Measurements from ENCODE around the gene NDUFB2.
"Not testable (repeated sequence)": the region's sequence is repeated elsewhere in the genome, so short reads cannot be mapped to it uniquely, and the experiment has no call there.

The NDUFB2 gene

DNA sequence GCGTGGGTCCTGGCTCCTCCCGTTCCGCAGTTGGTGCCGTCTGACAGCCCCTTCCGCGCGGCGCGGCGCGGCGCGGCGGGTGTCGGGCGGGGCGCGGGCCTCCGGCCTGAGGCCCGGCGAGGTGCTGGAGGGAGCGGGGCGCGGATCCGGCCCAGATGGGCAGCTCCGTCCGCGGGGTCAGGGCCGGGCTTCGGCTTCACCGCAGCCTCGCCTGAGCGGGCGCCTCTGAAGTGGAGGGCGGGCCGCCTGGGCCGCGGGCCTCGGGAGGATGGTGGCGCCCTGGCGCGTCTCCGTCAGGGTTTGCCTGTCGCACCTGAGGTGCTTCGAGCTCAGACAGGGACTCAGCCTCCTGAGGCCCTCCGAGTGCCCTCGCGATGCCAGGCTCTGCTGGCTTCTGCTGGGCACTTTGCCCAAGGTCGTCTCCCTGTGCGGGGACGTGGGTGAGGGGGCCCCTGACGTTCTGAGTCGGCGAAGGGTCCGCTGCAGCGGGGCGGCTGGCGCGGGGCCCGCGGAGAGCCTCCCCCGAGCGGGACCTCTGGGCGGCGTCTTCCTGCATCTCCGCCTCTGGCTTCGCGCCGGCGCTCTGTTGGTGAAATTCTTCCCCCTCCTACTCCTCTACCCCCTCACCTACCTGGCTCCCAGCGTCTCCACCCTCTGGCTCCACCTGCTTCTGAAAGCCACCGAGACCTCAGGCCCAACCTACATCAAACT is 23.3 kb upstream of the NDUFB2 start:
- DNase-seq = no peak

DNA sequence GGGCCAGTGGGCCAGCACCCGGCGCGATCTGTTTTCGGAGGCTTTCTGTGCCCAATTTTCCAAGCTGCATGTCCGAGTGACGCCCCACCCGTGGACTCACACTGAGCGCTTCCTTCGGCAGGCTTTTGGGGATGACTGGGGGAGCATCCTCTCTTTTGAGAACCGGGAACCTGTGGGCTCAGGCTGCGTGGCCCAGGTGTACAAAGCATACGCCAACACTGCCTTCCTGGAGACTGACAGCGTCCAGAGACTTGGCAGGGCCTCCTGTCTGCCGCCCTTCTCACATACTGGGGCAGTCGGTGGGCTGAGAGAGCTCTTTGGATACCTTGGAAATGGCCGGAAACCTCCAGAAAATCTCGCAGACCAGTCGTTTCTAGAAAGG is 22.7 kb upstream of the NDUFB2 start:
- no peak for DNase-seq

- no peak for DNase-seq
Measured at GRCh38 chr7:140674356-140674800, 22.1 kb upstream of the NDUFB2 start.

DNA sequence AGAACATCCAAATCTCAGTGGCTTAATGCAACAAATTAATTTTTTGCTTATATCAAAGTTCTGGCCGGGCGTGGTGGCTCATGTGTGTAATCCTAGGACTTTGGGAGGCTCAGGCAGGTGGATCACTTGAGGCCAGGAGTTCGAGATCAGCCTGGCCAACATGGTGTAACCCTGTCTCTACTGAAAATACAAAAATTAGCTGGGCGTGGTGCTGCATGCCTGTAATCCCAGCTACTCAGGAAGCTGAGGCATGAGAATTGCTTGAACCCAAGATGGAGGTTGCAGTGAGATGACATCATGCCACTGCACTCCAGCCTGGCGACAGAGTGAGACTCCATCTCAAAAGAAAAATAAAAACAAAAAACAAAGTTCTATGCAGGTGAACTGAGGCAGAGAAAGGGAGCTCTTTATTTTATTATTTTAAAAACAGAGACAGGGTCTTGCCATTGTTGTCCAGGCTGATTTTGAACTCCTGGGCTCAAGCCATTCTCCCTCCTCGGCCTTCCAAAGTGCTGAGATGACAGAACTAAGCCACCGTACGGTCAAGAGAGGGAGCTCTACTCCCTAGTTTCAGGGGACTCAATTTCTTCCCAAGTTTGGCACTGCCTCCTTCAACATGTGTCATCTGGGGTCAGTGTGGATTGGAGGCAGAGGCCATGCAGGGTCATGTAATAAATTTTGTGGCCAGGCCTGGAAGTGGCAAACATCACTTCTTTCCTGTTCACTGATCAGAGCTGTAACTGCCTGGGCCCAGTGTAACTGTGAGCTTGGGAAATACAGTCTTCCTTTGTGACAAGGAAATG is 21.4 kb upstream of the NDUFB2 start:
- no peak for DNase-seq

DNA sequence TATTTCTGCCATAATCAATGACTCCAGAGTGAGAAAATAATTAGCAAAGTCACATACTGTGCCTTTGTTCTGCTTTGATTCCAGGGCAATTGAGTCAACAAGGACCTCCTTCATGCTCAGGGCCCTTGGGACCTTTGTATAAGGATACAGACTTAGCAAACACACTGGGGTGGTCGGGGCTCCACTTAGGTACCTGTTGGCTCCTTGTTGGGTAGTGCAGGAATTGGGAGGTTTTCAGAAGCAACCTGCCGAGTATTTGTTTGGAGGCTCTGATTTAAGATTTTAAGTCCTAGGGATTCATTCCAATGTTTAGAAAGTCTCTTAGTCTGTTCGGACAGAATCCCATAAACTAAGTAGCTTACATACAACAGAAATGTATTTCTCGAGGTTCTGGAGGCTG is 20.8 kb upstream of the NDUFB2 start:
- DNase-seq = no peak

- no peak for DNase-seq
Measured at GRCh38 chr7:140676306-140676705, 20.2 kb upstream of the NDUFB2 start.

DNA sequence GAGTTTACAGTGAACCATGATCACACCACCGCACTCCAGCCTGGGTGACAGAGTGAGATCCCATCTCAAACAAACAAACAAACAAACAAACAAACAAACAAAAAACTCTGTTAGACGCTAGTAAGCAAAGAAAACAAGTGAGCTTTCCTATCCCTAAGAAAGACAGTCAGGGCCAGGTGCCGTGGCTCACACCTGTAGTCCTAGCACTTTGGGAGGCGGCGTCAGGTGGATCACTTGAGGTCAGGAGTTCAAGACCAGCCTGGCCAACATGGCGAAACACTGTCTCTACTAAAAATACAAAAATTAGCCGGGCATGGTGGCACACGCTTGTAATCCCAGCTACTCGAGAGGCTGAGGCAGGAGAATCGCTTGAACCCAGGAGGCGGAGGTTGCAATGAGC is 19.6 kb upstream of the NDUFB2 start:
- DNase-seq = not testable (repeated sequence)

GRCh38 chr7:140677496-140677895 is 19.0 kb upstream of the NDUFB2 start:
- DNase-seq = no peak

DNA sequence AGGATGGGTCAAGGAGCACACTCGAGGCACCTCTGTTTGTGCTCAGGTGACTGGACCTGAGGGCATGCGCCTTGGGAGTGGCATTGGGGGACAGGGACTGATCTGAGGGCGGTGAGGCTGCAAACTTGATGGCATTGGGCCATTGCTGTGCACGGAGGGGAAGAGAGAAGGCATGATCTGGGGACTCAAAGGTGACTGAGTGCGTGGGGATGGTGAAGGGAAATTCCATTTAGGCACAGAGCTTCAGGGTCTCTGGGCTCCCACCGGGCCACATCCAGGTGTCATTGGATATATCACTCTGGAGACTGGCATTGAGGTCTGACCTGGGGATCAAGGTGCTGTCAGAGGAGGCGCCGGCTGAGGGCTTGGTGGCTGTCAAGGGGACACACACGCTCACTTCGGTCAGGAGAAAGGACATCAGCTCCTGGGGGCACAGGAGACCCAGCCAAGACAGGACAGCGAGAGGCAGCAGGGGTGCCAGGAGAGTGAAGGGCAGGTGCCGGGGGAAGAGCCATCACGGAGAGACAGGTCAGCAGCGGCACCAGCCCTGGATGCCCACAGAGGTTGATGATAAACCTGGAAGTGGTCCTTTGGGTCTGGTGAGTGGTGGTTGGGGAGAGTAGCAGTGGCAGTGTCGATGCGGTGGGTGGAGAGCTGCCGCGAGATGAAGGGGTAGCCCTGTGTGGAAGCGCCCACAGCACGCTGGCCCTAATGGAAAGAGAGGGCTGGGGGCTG is 18.3 kb upstream of the NDUFB2 start:
- no peak for DNase-seq

- no peak for DNase-seq
Measured at GRCh38 chr7:140678816-140679130, 17.7 kb upstream of the NDUFB2 start.

- DNase-seq = no peak
Measured at GRCh38 chr7:140679186-140679585, 17.3 kb upstream of the NDUFB2 start.

GRCh38 chr7:140680886-140681285 is 15.6 kb upstream of the NDUFB2 start:
- DNase-seq = no peak

DNA sequence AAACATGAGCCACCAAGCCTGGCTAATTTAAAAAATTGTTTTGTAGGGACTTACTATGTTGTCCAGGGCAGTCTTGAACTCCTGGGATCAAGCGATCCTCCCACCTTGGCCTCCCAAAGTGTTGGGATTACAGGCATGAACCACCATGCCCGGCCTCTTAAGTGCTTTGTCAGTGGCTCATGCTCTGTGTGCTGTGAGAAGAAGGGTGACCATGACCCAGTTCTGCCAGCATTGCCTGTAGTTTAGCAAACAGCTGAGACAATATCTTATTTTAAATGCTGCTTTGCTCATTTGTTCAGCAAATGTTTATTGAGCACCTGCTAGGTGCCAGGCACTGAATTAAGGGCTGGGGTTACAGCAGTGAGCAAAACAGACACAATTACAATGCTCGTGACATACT is 14.7 kb upstream of the NDUFB2 start:
- no peak for DNase-seq

DNA sequence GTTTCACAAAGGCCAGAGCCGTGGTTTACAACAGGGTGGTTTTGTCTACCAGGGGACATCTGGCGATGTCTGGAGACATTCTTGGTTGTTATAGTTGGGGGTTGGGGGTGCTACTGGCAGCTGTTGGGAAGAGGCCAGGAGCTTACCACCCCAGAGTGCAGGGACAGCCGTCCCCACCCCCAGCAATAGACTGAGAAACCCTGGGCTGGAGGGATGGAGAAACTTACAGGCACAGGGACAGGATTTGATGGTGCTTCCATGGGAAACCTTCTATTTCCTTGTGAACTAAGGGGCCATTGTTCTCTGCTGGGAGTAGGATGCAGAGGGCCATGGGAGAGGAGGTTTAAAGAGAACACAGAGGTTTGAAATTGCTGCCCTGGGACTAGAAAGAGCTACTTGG is 12.9 kb upstream of the NDUFB2 start:
- no peak for DNase-seq

- DNase-seq = no peak
Measured at GRCh38 chr7:140684066-140684950, 12.2 kb upstream of the NDUFB2 start.

DNA sequence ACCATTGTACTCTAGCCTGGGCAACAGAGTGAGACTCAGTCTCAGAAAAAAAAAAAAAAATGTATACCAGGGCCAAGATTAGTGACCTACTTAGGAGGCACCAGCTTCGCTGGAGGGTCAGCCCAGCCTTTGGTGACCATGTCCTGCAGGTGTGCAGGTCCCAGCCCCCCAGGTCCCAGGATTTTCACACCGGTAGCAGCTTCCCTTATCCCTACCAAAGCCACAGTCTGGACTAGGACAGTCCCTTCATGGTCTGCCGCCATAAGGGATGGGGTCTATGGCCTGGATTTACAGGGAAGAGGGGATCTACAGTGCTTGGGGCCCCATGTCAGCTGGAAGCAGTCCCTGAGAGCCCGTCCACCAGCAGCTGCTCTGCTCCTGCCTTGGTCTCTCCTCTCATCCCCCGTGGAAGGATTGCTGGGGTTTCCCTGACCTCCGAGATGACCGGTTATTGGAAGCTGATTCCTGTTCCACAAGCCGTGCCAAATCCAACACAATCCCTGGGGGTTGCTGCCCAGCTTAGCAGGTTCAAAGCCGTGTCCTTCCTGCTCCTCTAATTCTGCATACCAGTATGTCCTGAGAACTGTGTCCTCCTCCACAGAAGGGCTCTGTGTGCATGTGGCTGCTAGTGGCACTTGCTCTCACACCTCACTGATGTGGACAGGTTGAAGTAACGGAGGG is 11.0 kb upstream of the NDUFB2 start:
- DNase-seq = no peak

DNA sequence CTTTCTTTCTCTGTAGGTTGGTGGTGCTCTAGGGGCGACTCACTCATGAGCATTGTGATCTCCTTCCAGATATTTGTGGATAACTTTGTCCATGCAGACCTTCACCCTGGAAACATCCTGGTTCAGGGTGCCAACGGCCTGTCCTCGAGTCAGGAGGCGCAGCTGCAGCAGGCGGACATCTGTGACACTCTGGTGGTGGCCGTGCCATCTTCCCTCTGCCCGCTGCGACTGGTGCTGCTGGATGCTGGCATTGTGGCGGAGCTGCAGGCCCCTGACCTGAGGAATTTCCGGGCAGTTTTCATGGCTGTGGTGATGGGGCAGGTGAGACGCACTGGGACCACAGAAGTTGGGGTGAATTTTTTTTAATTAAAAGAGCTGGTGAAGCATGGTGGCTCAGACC is 9.6 kb upstream of the NDUFB2 start:
- no peak for DNase-seq

DNA sequence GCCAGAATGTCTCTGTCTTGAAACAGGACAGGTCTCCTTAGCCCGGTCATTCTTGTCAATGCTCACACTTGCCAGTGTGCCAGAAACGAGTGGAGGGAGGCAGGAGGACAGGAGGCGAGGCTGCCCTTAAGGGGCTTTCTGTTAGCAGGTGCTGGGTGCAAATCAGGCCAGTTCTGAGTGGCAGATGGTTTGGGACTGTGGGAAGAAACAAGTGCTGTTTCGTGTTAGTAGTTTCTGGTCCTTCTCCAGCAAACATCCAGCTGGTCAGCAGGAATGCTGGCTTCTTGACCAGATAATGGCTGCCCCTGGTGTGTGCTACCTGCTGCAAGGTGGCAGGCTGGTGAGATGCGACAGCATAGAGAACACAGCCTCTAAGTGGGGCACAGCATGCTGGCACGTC is 8.2 kb upstream of the NDUFB2 start:
- no peak for DNase-seq

DNA sequence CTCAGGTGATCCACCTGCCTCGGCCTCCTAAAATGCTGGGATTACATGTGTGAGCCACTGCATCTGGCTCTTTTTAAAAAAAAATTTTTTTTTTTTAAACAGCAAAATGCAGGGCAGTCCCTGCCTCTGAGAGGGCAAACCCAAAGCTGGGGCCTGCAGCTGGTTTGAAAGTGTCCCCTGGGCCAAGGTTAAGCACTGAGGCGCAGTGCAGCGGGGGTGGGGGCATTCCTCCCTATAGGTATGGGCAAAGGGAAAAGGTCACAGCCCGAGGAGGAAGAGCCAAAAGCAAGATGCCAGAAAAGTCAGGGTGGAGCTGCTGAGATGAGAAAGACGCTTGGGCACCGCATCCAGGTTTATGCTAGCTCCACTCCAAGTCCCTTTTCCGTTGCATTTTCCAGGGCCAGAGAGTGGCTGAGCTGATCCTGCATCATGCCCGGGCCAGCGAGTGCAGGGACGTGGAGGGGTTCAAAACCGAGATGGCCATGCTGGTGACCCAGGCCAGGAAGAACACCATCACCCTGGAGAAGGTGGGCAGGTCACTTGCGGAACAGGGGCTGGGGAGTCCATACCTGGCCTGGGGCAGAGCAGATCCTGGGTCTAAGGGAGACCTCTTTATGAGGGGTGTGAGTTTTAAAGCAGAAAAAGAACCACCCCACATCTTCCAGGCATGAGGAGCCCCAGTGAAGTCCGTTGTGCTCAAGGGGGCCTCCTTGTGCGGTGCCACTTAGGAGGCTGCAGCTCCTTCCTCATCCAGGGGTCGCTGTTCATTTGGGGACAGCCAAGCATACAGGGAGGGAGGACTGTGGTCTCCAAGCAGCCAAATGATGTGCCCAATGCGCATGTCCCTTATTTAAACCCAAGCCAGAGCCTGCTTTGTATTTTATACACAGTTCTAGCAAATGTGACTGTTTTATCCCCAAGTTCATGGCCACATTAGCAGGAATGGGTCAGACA is 7.0 kb upstream of the NDUFB2 start:
- no peak for DNase-seq

- no peak for DNase-seq
Measured at GRCh38 chr7:140691376-140692045, 5.0 kb upstream of the NDUFB2 start.

- not testable (repeated sequence) for DNase-seq
Measured at GRCh38 chr7:140693849-140694248, 2.7 kb upstream of the NDUFB2 start.

All from NCI-H2227 treated with DMSO at 0.1 percent for 48 hours (cell line).